PC-3 (cell line): ENCODE data around the gene EPHA2. TPM values are rescaled to one million over a fixed set of nuclear protein-coding genes. Genes with fewer than 3 reads are reported as not detected.
"Not testable (repeated sequence)": the region's sequence is repeated elsewhere in the genome, so short reads cannot be mapped to it uniquely, and the experiment has no call there.

Experiments used
- ATAC-seq: fragments of 200-7000 bp; cut with Tn5 transposase; 2 replicates; pipeline ENCODE4 v1.9.1; 2020; ENCODE audit warnings: mild to moderate bottlenecking, moderate library complexity
- BruUV-seq: library from RNA; stranded (reverse); fragments of 400-500 nt; replicated peaks from 2 replicates; lab custom pipeline; 2021; lab: Mats Ljungman, UMichigan
- CTCF ChIA-PET: fragments of 300-600 bp; sonication (Branson Sonifier 250); formaldehyde crosslinking; loops from one replicate; lab custom pipeline; 2022; ENCODE audit warnings: antibody characterized with exemption; lab: Charles Lee
- POLR2A ChIA-PET: fragments of 300-600 bp; sonication (Branson Sonifier 250); formaldehyde crosslinking; loops from one replicate; lab custom pipeline; 2022; ENCODE audit warnings: antibody characterized with exemption; ENCODE audit not compliant: unreplicated experiment; lab: Charles Lee
- DNase-seq: peaks from one replicate; pipeline ENCODE4 v3.0.0-alpha.2; 2015
- H2AFZ ChIP-seq: fragments of 300-600 bp; sonication (generic); 2 replicates; pipeline ENCODE4 v1.6.0; 2016; ENCODE audit warnings: antibody characterized with exemption, low read length
- H3F3A ChIP-seq: fragments of 300-600 bp; sonication (generic); one replicate; pipeline ENCODE4 v1.6.0; 2017; ENCODE audit warnings: antibody characterized with exemption, low read length, control low read depth, mild to moderate bottlenecking; ENCODE audit not compliant: unreplicated experiment
- H3K27ac ChIP-seq: fragments of 300-600 bp; sonication (generic); 2 replicates; pipeline ENCODE4 v1.5.1; 2016; ENCODE audit warnings: mild to moderate bottlenecking, low read length
- H3K27me3 ChIP-seq: fragments of 300-600 bp; sonication (generic); 2 replicates; pipeline ENCODE4 v1.6.1; 2016; ENCODE audit warnings: low read length, mixed read lengths
- H3K36me3 ChIP-seq: fragments of 300-600 bp; sonication (generic); 2 replicates; pipeline ENCODE4 v1.6.1; 2016; ENCODE audit warnings: low read depth, mixed run types, low read length, mixed read lengths
- H3K4me1 ChIP-seq: fragments of 300-600 bp; sonication (generic); 2 replicates; pipeline ENCODE4 v1.5.1; 2016; ENCODE audit warnings: low read length; ENCODE audit not compliant: insufficient read depth
- H3K4me2 ChIP-seq: fragments of 300-600 bp; sonication (generic); 2 replicates; pipeline ENCODE4 v1.6.0; 2016; ENCODE audit warnings: low read length
- H3K4me3 ChIP-seq: fragments of 300-600 bp; sonication (generic); 2 replicates; pipeline ENCODE4 v1.5.1; 2016; ENCODE audit warnings: mild to moderate bottlenecking, low read length, mixed read lengths
- H3K79me2 ChIP-seq: fragments of 300-600 bp; sonication (generic); 2 replicates; pipeline ENCODE4 v1.6.1; 2017; ENCODE audit warnings: low read length, mixed read lengths
- H3K9ac ChIP-seq: fragments of 300-600 bp; sonication (generic); 2 replicates; pipeline ENCODE4 v1.6.0; 2016; ENCODE audit warnings: mild to moderate bottlenecking, low read length
- H3K9me2 ChIP-seq: fragments of 300-600 bp; sonication (generic); replicated peaks from 2 replicates; pipeline ENCODE4 v1.6.1; 2016; ENCODE audit warnings: mixed run types, low read length, mixed read lengths
- H3K9me3 ChIP-seq: fragments of 300-600 bp; sonication (generic); 2 replicates; pipeline ENCODE4 v1.6.1; 2016; ENCODE audit warnings: low read length, mixed read lengths
- H4K20me1 ChIP-seq: fragments of 300-600 bp; sonication (generic); 2 replicates; pipeline ENCODE4 v1.6.1; 2016; ENCODE audit warnings: low read length, mixed read lengths
- CTCF ChIP-seq: fragments of 300-600 bp; sonication (generic); conservative IDR thresholded peaks from 2 replicates; pipeline ENCODE4 v1.5.1; 2017; ENCODE audit warnings: antibody characterized with exemption, low read depth, mild to moderate bottlenecking, low read length
- EZH2 ChIP-seq: fragments of 300-600 bp; sonication (generic); IDR thresholded peaks from one replicate; pipeline ENCODE4 v1.6.1; 2017; ENCODE audit warnings: antibody characterized with exemption, mild to moderate bottlenecking, low read length; ENCODE audit not compliant: unreplicated experiment
- EZH2phosphoT487 ChIP-seq: fragments of 300-600 bp; sonication (generic); IDR thresholded peaks from 2 replicates; pipeline ENCODE4 v1.6.1; 2018; ENCODE audit warnings: mild to moderate bottlenecking, antibody characterized with exemption, low read length, borderline replicate concordance
- intact Hi-C: fragments of 100-400 bp; cut with micrococcal nuclease; formaldehyde crosslinking; loops from 2 replicates; pipeline ENCODE4 v1.9.0; 2023
- total RNA-seq: library from RNA; depleted of rRNA; stranded (reverse); fragments of >200 nt; gene quantifications from 2 replicates; pipeline ENCODE4 v1.2.3, GENCODE V29; 2014

Gene EPHA2
- total RNA-seq, 1 experiment from 2014 or later = 459 TPM

GRCh38 chr1:16109571-16109970 is 46.3 kb downstream of the EPHA2 start:
- H3K9me2 ChIP-seq = no peaks in the 10 kb centered on the region
- no peaks in the 10 kb centered on the region for H3K4me1 ChIP-seq
- no peaks in the 10 kb centered on the region for H3K9me3 ChIP-seq
- H3K4me2 ChIP-seq = no peak overlapping the region
- CTCF ChIA-PET = interaction anchor here (0.5 kb wide), 1 partner anchor 24 kb away, joined by 4 read pairs; no protein-coding TSS in a partner anchor
- ATAC-seq = no peak
- no peaks in the 10 kb centered on the region for H3K27me3 ChIP-seq
- TF ChIP-seq EZH2phosphoT487 = no peak
- TF ChIP-seq CTCF = no peak
- TF ChIP-seq EZH2 = no peak
- H3K27ac ChIP-seq = no peak overlapping the region
- no peaks in the 10 kb centered on the region for H3F3A ChIP-seq
- no peak overlapping the region for H3K4me3 ChIP-seq
- no TSS peak for BruUV-seq
- H3K79me2 ChIP-seq = no peaks in the 10 kb centered on the region
- no peak overlapping the region for H3K9ac ChIP-seq
- POLR2A ChIA-PET = no interaction called here
- no peaks in the 10 kb centered on the region for H3K36me3 ChIP-seq
- intact Hi-C loops = no loop called here
- H2AFZ ChIP-seq = no peak overlapping the region
- no peaks in the 10 kb centered on the region for H4K20me1 ChIP-seq
- no peak for DNase-seq

GRCh38 chr1:16107039-16107438 is 48.8 kb downstream of the EPHA2 start:
- intact Hi-C loops, DNase-seq, BruUV-seq, H3K36me3 ChIP-seq, H3K9ac ChIP-seq, H3K9me3 ChIP-seq, H3K79me2 ChIP-seq, CTCF ChIA-PET, H3K4me3 ChIP-seq, H3K4me2 ChIP-seq, ATAC-seq, POLR2A ChIA-PET, H3K9me2 ChIP-seq, H3K27me3 ChIP-seq, H3K4me1 ChIP-seq, H2AFZ ChIP-seq, H4K20me1 ChIP-seq, H3K27ac ChIP-seq, H3F3A ChIP-seq: not testable (repeated sequence)

- intact Hi-C loops = no loop called here
- no peak overlapping the region for H3K27ac ChIP-seq
- H3K4me3 ChIP-seq = no peak overlapping the region
- ChIA-PET CTCF (no interaction called here), POLR2A (no interaction called here)
- no peak overlapping the region for H2AFZ ChIP-seq
- BruUV-seq = no TSS peak
- no peaks in the 10 kb centered on the region for H3K36me3 ChIP-seq
- TF ChIP-seq CTCF = no peak
- no peak for TF ChIP-seq EZH2phosphoT487
- TF ChIP-seq EZH2 = no peak
- H3K9ac ChIP-seq = no peak overlapping the region
- no peaks in the 10 kb centered on the region for H4K20me1 ChIP-seq
- no peaks in the 10 kb centered on the region for H3K4me1 ChIP-seq
- DNase-seq = no peak
- H3K9me3 ChIP-seq = no peaks in the 10 kb centered on the region
- H3F3A ChIP-seq = no peaks in the 10 kb centered on the region
- H3K9me2 ChIP-seq = no peaks in the 10 kb centered on the region
- H3K27me3 ChIP-seq = no peaks in the 10 kb centered on the region
- no peak overlapping the region for H3K4me2 ChIP-seq
- H3K79me2 ChIP-seq = no peaks in the 10 kb centered on the region
- no peak for ATAC-seq
Measured at GRCh38 chr1:16101623-16102022, 54.2 kb downstream of the EPHA2 start.
